A549 treated with Hydrocortisone at 1 μM for 4 hours (cell line): ENCODE data around the gene NKAPL. TPM values are rescaled to one million over a fixed set of nuclear protein-coding genes. Genes with fewer than 3 reads are reported as not detected.

Experiments
- total RNA-seq: library from RNA; stranded (reverse); fragments of 200-300 nt; extraction: Qiagen RNA extraction; gene quantifications from 5 replicates; pipeline ENCODE4 v1.2.3, GENCODE V29; 2022

The NKAPL gene
- total RNA-seq: 0.06 TPM in 1 of 5 replicates, not detected in the others

GRCh38 chr6:28258877-28259777 is at the start of gene NKAPL:
Gene NKAPL (plus strand): TSS chr6:28259297. CDS start chr6:28259372, 75 bp downstream.

GRCh38 chr6:28225056-28225834 is 33.9 kb upstream of the NKAPL start, which contains the start of gene ZSCAN9:
Gene ZSCAN9 (plus strand): TSS chr6:28225275. CDS start chr6:28227085, 1,810 bp downstream.

GRCh38 chr6:28252009-28252975 is 6.8 kb upstream of the NKAPL start, which contains the start of gene ZKSCAN4:
Gene ZKSCAN4 (minus strand): TSS chr6:28252269. CDS start chr6:28251980, 289 bp downstream.

GRCh38 chr6:28266962-28267694 is 8.0 kb downstream of the NKAPL start, which contains the start of gene ZSCAN26:
Gene ZSCAN26 (plus strand): TSS chr6:28267143. CDS start chr6:28271920, 4,777 bp downstream.

GRCh38 chr6:28281288-28282064 is 22.4 kb downstream of the NKAPL start, which contains the start of gene PGBD1:
Gene PGBD1 (plus strand): TSS chr6:28281572. CDS start chr6:28283814, 2,242 bp downstream.

Other genes with a start within 250 kb of the NKAPL start
- 0.74 to 1.1 TPM (median 0.86 TPM) in 5 replicates for gene ZNF165, start 178.7 kb upstream of the NKAPL start, total RNA-seq
- gene ZSCAN16, start 134.7 kb upstream of the NKAPL start, total RNA-seq: 3.1 to 5.4 TPM (median 4.2 TPM) in 5 replicates
- 3.5 to 5.9 TPM (median 5.0 TPM) in 5 replicates for gene ZKSCAN8, start 117.4 kb upstream of the NKAPL start, total RNA-seq
- 5.8 to 8.3 TPM (median 6.9 TPM) in 5 replicates for gene ZSCAN9, start 34.0 kb upstream of the NKAPL start, total RNA-seq
- gene ZKSCAN4, start 7.0 kb upstream of the NKAPL start, total RNA-seq: 2.5 to 3.0 TPM (median 2.6 TPM) in 5 replicates
- 3.8 to 5.2 TPM (median 5.0 TPM) in 5 replicates for gene ZSCAN26, start 7.8 kb downstream of the NKAPL start, total RNA-seq
- gene PGBD1, start 22.3 kb downstream of the NKAPL start, total RNA-seq: 4.5 to 5.7 TPM (median 5.1 TPM) in 5 replicates
- 1.6 to 2.3 TPM (median 1.8 TPM) in 5 replicates for gene ZSCAN31, start 76.9 kb downstream of the NKAPL start, total RNA-seq
- gene ZKSCAN3, start 90.7 kb downstream of the NKAPL start, total RNA-seq: 1.3 to 2.2 TPM (median 2.0 TPM) in 5 replicates
- 1.3 to 2.3 TPM (median 1.6 TPM) in 5 replicates for gene ZSCAN12, start 140.4 kb downstream of the NKAPL start, total RNA-seq
- gene ZSCAN23, start 184.2 kb downstream of the NKAPL start, total RNA-seq: not detected in 5 replicates